GM12878 (cell line): ENCODE results near the gene HNRNPM. TPM values are rescaled to one million over a fixed set of nuclear protein-coding genes. Genes with fewer than 3 reads are reported as not detected.

Experiments
- ASH2L ChIP-seq: fragments of 300-600, 200-600 bp; sonication (generic); IDR thresholded peaks from 2 replicates; pipeline ENCODE4 v1.6.1; 2017; ENCODE audit warnings: low read depth, mild to moderate bottlenecking, borderline replicate concordance
- BCLAF1 ChIP-seq: fragments of 450-650 bp; IDR thresholded peaks from 2 replicates; pipeline ENCODE4 v1.6.1; 2017; ENCODE audit warnings: antibody characterized with exemption, mild to moderate bottlenecking, moderate library complexity
- BHLHE40 ChIP-seq, 2 experiments: fragments of 450-650 bp in 1 of 2; IDR thresholded peaks; 2 replicates each; pipeline ENCODE4 v1.6.1; 2011 to 2017; ENCODE audit warnings: low read depth in 2 of 2, borderline replicate concordance in 1 of 2, improper control_type of control experiment in 1 of 2, low read length in 1 of 2, mild to moderate bottlenecking in 1 of 2
- E2F8 ChIP-seq: fragments of 450-650 bp; IDR thresholded peaks from 2 replicates; pipeline ENCODE4 v1.6.1; 2018; ENCODE audit warnings: mild to moderate bottlenecking, low read depth, moderate library complexity; ENCODE audit not compliant: partially characterized antibody
- GATAD2B ChIP-seq: fragments of 450-650 bp; conservative IDR thresholded peaks from 2 replicates; pipeline ENCODE4 v1.6.1; 2017; ENCODE audit warnings: low read depth, mild to moderate bottlenecking, moderate library complexity
- IKZF1 ChIP-seq: fragments of 450-650 bp; conservative IDR thresholded peaks from 2 replicates; pipeline ENCODE4 v1.6.1; 2017; ENCODE audit warnings: antibody characterized with exemption, mild to moderate bottlenecking
- MLLT1 ChIP-seq: fragments of 450-650 bp; IDR thresholded peaks from 2 replicates; pipeline ENCODE4 v1.6.1; 2016; ENCODE audit warnings: mild to moderate bottlenecking
- NBN ChIP-seq: fragments of 450-650 bp; IDR thresholded peaks from 2 replicates; pipeline ENCODE4 v1.6.1; 2016
- NR2F1 ChIP-seq: fragments of 450-650 bp; conservative IDR thresholded peaks from 2 replicates; pipeline ENCODE4 v1.6.1; 2017; ENCODE audit warnings: mild to moderate bottlenecking
- SIX5 ChIP-seq: IDR thresholded peaks from 2 replicates; pipeline ENCODE4 v1.6.1; 2011; ENCODE audit warnings: mild to moderate bottlenecking, low read depth, low read length, moderate library complexity; ENCODE audit not compliant: severe bottlenecking
- SMARCA5 ChIP-seq: fragments of 450-650 bp; IDR thresholded peaks from 2 replicates; pipeline ENCODE4 v1.6.1; 2017; ENCODE audit warnings: mild to moderate bottlenecking
- SREBF1 ChIP-seq: IDR thresholded peaks from 2 replicates; pipeline ENCODE4 v1.6.1; 2012; ENCODE audit warnings: mild to moderate bottlenecking, low read length
- TARDBP ChIP-seq: IDR thresholded peaks from 2 replicates; pipeline ENCODE4 v1.6.1; 2016; ENCODE audit warnings: borderline replicate concordance
- ZBTB11 ChIP-seq: fragments of 450-650 bp; formaldehyde crosslinking; IDR thresholded peaks from 2 replicates; pipeline ENCODE4 v1.5.0; 2022; ENCODE audit warnings: mild to moderate bottlenecking, missing genetic modification characterization
- ZNF24 ChIP-seq: fragments of 450-650 bp; IDR thresholded peaks from 2 replicates; pipeline ENCODE4 v1.6.1; 2017; ENCODE audit warnings: antibody characterized with exemption, mild to moderate bottlenecking
- ZNF384 ChIP-seq: IDR thresholded peaks from 2 replicates; pipeline ENCODE4 v1.6.1; 2012; ENCODE audit warnings: low read depth, mild to moderate bottlenecking, low read length, improper control_type of control experiment, borderline replicate concordance
- polyA plus RNA-seq, 11 experiments: library from polyadenylated mRNA; depleted of rRNA in 4 of 11; unstranded in 6 of 11; stranded (reverse) in 5 of 11; fragments of >200 nt; fragmentation: Nextera tagmentation in 4 of 11; fragmentation: Illumina TruSeq in 1 of 11; extraction: Ambion mirVana in 4 of 11; extraction: Trizol in 1 of 11; gene quantifications; 1 replicate in 1 of 11; 2 replicates in 10 of 11; pipeline versions ENCODE4 v1.2.1 to v1.2.3, GENCODE V29; 2011 to 2016; ENCODE audit warnings: inconsistent platforms in 2 of 11, missing spikeins in 2 of 11, low read depth in 1 of 11
- total RNA-seq, 4 experiments: library from RNA; depleted of rRNA in 3 of 4; stranded (reverse); fragments of >200 nt in 3 of 4; fragmentation: Illumina TruSeq in 1 of 4; extraction: Trizol in 1 of 4; gene quantifications; 2 replicates each; pipeline versions ENCODE4 v1.2.1 to v1.2.3, GENCODE V29; 2013 to 2021

HNRNPM gene
- total and polyA plus RNA-seq, 10 of the 15 experiments (the other 5 are each of a cell fraction or from before 2014, with no cell fraction given), result 14.3 to 415 (median 198) TPM

GRCh38 chr19:8513687-8514504, 69.1 kb downstream of the HNRNPM start, which contains the start of gene ZNF414 (continued):
- TF ChIP-seq ZNF24 (no peak), NR2F1 (0 out of 2 replicates have a peak, but pooled peaks have one; percentile 3), NBN (peak; percentile 74), MLLT1 (peak; percentile 86), E2F8 (no peak), BHLHE40 (IDR thresholded peaks at IDR 0.05; ENCODE audit: borderline replicate concordance in 1 of 2, low read depth in 2 of 2, low read length in 1 of 2) (peak in 1 of 2 experiments; percentile 70; a peak in 2 of 4 replicates), GATAD2B (peak; percentile 93), IKZF1 (peak; percentile 89), ASH2L (peak; percentile 92; the same call in 1 of the 2 replicates), SMARCA5 (no peak), SIX5 (peak; percentile 14), BCLAF1 (no peak), TARDBP (0 out of 2 replicates have a peak, but pooled peaks have one; percentile 10), ZBTB11 (CRISPR knock-in tag) (no peak), SREBF1 (no peak), ZNF384 (no peak)
